ENCODE measurements around the gene CCDC106. TPM values are rescaled to one million over a fixed set of nuclear protein-coding genes. Genes with fewer than 3 reads are reported as not detected.

CCDC106 gene
- total RNA-seq, 2 donors from 2014 or later: 17.4 to 19.4 TPM

- ATAC-seq (no peak), DNase-seq (peak; percentile 25)
- intact Hi-C loops (cut with DNase I): no loop called here
Measured at GRCh38 chr19:55687281-55688201, 39.5 kb downstream of the CCDC106 start.

GRCh38 chr19:55688422-55689218, 40.6 kb downstream of the CCDC106 start:
- DNase-seq: peak; percentile 18
- intact Hi-C loops (cut with DNase I): no loop called here
- no peak for ATAC-seq

GRCh38 chr19:55689411-55690108, 41.5 kb downstream of the CCDC106 start:
- intact Hi-C loops (cut with DNase I): no loop called here
- ATAC-seq (no peak), DNase-seq (peak; percentile 20)

GRCh38 chr19:55690109-55690768, 42.2 kb downstream of the CCDC106 start:
- peak; percentile 13 for DNase-seq
- intact Hi-C loops (cut with DNase I): no loop called here
- no peak for ATAC-seq

GRCh38 chr19:55690769-55691545, 42.9 kb downstream of the CCDC106 start:
- DNase-seq (peak; percentile 12), ATAC-seq (no peak)
- intact Hi-C loops (cut with DNase I): no loop called here

- DNase-seq (peak; percentile 20), ATAC-seq (no peak)
- intact Hi-C loops (cut with DNase I): no loop called here
Measured at GRCh38 chr19:55691561-55692481, 43.8 kb downstream of the CCDC106 start.

GRCh38 chr19:55692681-55693081, 44.7 kb downstream of the CCDC106 start:
- DNase-seq: peak; percentile 12
- intact Hi-C loops (cut with DNase I): no loop called here
- no peak for ATAC-seq

- no peak for ATAC-seq
- DNase-seq: peak; percentile 10
- intact Hi-C loops (cut with DNase I): no loop called here
Measured at GRCh38 chr19:55693336-55693974, 45.4 kb downstream of the CCDC106 start.

GRCh38 chr19:55694241-55694655, 46.2 kb downstream of the CCDC106 start:
- DNase-seq: no peak
- ATAC-seq: no peak
- intact Hi-C loops (cut with DNase I): no loop called here

- no peak for DNase-seq
- no peak for ATAC-seq
- intact Hi-C loops (cut with DNase I): no loop called here
Measured at GRCh38 chr19:55694656-55695491, 46.9 kb downstream of the CCDC106 start.

GRCh38 chr19:55695511-55696290, 47.7 kb downstream of the CCDC106 start:
- intact Hi-C loops (cut with DNase I): no loop called here
- no peak for DNase-seq
- ATAC-seq: no peak

- intact Hi-C loops (cut with DNase I): no loop called here
- no peak for DNase-seq
- no peak for ATAC-seq
Measured at GRCh38 chr19:55696301-55697068, 48.5 kb downstream of the CCDC106 start.

- DNase-seq (no peak), ATAC-seq (no peak)
- intact Hi-C loops (cut with DNase I): no loop called here
Measured at GRCh38 chr19:55697069-55697440, 49.0 kb downstream of the CCDC106 start.

- no peak for DNase-seq
- intact Hi-C loops (cut with DNase I): no loop called here
- ATAC-seq: no peak
Measured at GRCh38 chr19:55697698-55698097, 49.7 kb downstream of the CCDC106 start.

GRCh38 chr19:55698256-55698655, 50.2 kb downstream of the CCDC106 start:
- ATAC-seq: no peak
- intact Hi-C loops (cut with DNase I): no loop called here
- DNase-seq: no peak

All from left cardiac atrium (tissue), 4 donors.